ENCODE results near the gene IER3IP1. TPM values are rescaled to one million over a fixed set of nuclear protein-coding genes. Genes with fewer than 3 reads are reported as not detected.
"Not testable (repeated sequence)": the region's sequence is repeated elsewhere in the genome, so short reads cannot be mapped to it uniquely, and the experiment has no call there.

The IER3IP1 gene
- 29.2 and 34.2 TPM in 2 replicates for total RNA-seq (2014; rRNA removed; shearing (Covaris generic))

GRCh38 chr18:47175898-47176575, at the start of gene IER3IP1:
Gene IER3IP1 (minus strand): TSS chr18:47176364. CDS start chr18:47176277, 87 bp downstream.
- peak; percentile 93 for DNase-seq (ENCODE audit: low spot score)
- in situ Hi-C loops (cut with HindIII; ENCODE audit: low sequenced_read_pairs), result no loop called here

GRCh38 chr18:47215554-47216138, 39.5 kb upstream of the IER3IP1 start:
- in situ Hi-C loops (cut with HindIII; ENCODE audit: low sequenced_read_pairs), result no loop called here
- DNase-seq (ENCODE audit: low spot score), result peak; percentile 59

GRCh38 chr18:47209171-47209570, 33.0 kb upstream of the IER3IP1 start:
- no peak for DNase-seq (ENCODE audit: low spot score)
- in situ Hi-C loops (cut with HindIII; ENCODE audit: low sequenced_read_pairs), result no loop called here

- DNase-seq (ENCODE audit: low spot score), result no peak
- in situ Hi-C loops (cut with HindIII; ENCODE audit: low sequenced_read_pairs), result no loop called here
These were observed 30.9 kb upstream of the IER3IP1 start for GRCh38 chr18:47206945-47207637.

- peak; percentile 79 for DNase-seq (ENCODE audit: low spot score)
- in situ Hi-C loops (cut with HindIII; ENCODE audit: low sequenced_read_pairs), result no loop called here
These were observed 28.9 kb upstream of the IER3IP1 start for GRCh38 chr18:47204908-47205522.

- in situ Hi-C loops (cut with HindIII; ENCODE audit: low sequenced_read_pairs), result no loop called here
- no peak for DNase-seq (ENCODE audit: low spot score)
These were observed 27.7 kb upstream of the IER3IP1 start for GRCh38 chr18:47203626-47204464.

GRCh38 chr18:47195961-47196360, 19.8 kb upstream of the IER3IP1 start:
- DNase-seq (ENCODE audit: low spot score); in situ Hi-C loops (cut with HindIII; ENCODE audit: low sequenced_read_pairs): not testable (repeated sequence)

- in situ Hi-C loops (cut with HindIII; ENCODE audit: low sequenced_read_pairs), result no loop called here
- no peak for DNase-seq (ENCODE audit: low spot score)
These were observed 15.8 kb upstream of the IER3IP1 start for GRCh38 chr18:47191961-47192360.

GRCh38 chr18:47187721-47188120, 11.6 kb upstream of the IER3IP1 start:
- DNase-seq (ENCODE audit: low spot score), result peak; percentile 67
- in situ Hi-C loops (cut with HindIII; ENCODE audit: low sequenced_read_pairs), result no loop called here

- in situ Hi-C loops (cut with HindIII; ENCODE audit: low sequenced_read_pairs), result no loop called here
- no peak for DNase-seq (ENCODE audit: low spot score)
These were observed 8.4 kb upstream of the IER3IP1 start for GRCh38 chr18:47184419-47185050.

- DNase-seq (ENCODE audit: low spot score); in situ Hi-C loops (cut with HindIII; ENCODE audit: low sequenced_read_pairs): not testable (repeated sequence)
These were observed 6.0 kb upstream of the IER3IP1 start for GRCh38 chr18:47182156-47182555.

GRCh38 chr18:47180765-47181164, 4.6 kb upstream of the IER3IP1 start:
- in situ Hi-C loops (cut with HindIII; ENCODE audit: low sequenced_read_pairs), result no loop called here
- DNase-seq (ENCODE audit: low spot score), result no peak

GRCh38 chr18:47179520-47179919, 3.4 kb upstream of the IER3IP1 start:
- no peak for DNase-seq (ENCODE audit: low spot score)
- in situ Hi-C loops (cut with HindIII; ENCODE audit: low sequenced_read_pairs), result no loop called here

- in situ Hi-C loops (cut with HindIII; ENCODE audit: low sequenced_read_pairs), result no loop called here
These were observed 774 bp downstream of the IER3IP1 start for GRCh38 chr18:47175283-47175897.

GRCh38 chr18:47174545-47175116, 1.5 kb downstream of the IER3IP1 start:
- no peak for DNase-seq (ENCODE audit: low spot score)
- in situ Hi-C loops (cut with HindIII; ENCODE audit: low sequenced_read_pairs), result no loop called here

More at GRCh38 chr18:47175283-47175897, 774 bp downstream of the IER3IP1 start:
- no peak for DNase-seq (ENCODE audit: low spot score)

- in situ Hi-C loops (cut with HindIII; ENCODE audit: low sequenced_read_pairs), result no loop called here
- no peak for DNase-seq (ENCODE audit: low spot score)
These were observed 3.7 kb downstream of the IER3IP1 start for GRCh38 chr18:47172476-47172875.

- in situ Hi-C loops (cut with HindIII; ENCODE audit: low sequenced_read_pairs), result no loop called here
These were observed 7.3 kb downstream of the IER3IP1 start for GRCh38 chr18:47168913-47169312.

GRCh38 chr18:47168509-47168908, 7.7 kb downstream of the IER3IP1 start:
- no peak for DNase-seq (ENCODE audit: low spot score)
- in situ Hi-C loops (cut with HindIII; ENCODE audit: low sequenced_read_pairs), result no loop called here

More at GRCh38 chr18:47168913-47169312, 7.3 kb downstream of the IER3IP1 start:
- no peak for DNase-seq (ENCODE audit: low spot score)

Measured in G401 (cell line).